Left lung (tissue), 10 donors: ENCODE data around the gene ZEB2. TPM values are rescaled to one million over a fixed set of nuclear protein-coding genes. Genes with fewer than 3 reads are reported as not detected.
A peak's percentile ranks its signal among the peaks of the same experiment; 100 is the strongest.

Experiments
- ATAC-seq: fragments of 200-7000 bp; cut with Tn5 transposase; one replicate; pipeline ENCODE4 v1.9.1; 2020; ENCODE audit warnings: moderate library complexity
- DNase-seq, 4 donors: peaks; one replicate each; pipeline ENCODE4 v3.0.0-alpha.2; 2013 to 2020
- H3K27ac ChIP-seq, 2 donors: fragments of 200-600 bp; sonication (generic) in 1 of 2; one replicate each; pipeline versions ENCODE4 v1.5.0 to v1.8.0; 2020 to 2021
- H3K27me3 ChIP-seq, 2 donors: fragments of 200-600 bp; sonication (generic) in 1 of 2; one replicate each; pipeline versions ENCODE4 v1.5.0 to v1.8.0; 2020 to 2021
- H3K36me3 ChIP-seq, 2 donors: fragments of 200-600 bp; sonication (generic) in 1 of 2; one replicate each; pipeline versions ENCODE4 v1.5.0 to v1.8.0; 2020 to 2021
- H3K4me1 ChIP-seq, 2 donors: fragments of 200-600 bp; one replicate each; pipeline ENCODE4 v1.8.0; 2021
- H3K4me3 ChIP-seq, 2 donors: fragments of 200-600 bp; sonication (generic) in 1 of 2; one replicate each; pipeline versions ENCODE4 v1.5.0 to v1.8.0; 2020 to 2021; ENCODE audit warnings: mild to moderate bottlenecking in 1 of 2
- H3K9me3 ChIP-seq, 2 donors: fragments of 200-600 bp; sonication (generic) in 1 of 2; one replicate each; pipeline versions ENCODE4 v1.5.0 to v1.8.0; 2020 to 2021
- intact Hi-C, 2 donors: fragments of 100-400 bp; cut with DNase I; formaldehyde crosslinking; loops; one replicate each; pipeline versions ENCODE4 v1.11.2 to v1.14.2; 2022
- polyA plus RNA-seq, 6 donors: library from polyadenylated mRNA; unstranded; fragments of 120-200 nt; gene quantifications; one replicate each; pipeline ENCODE4 v1.2.1, GENCODE V29; 2013; ENCODE audit not compliant: insufficient read length in 6 of 6
- total RNA-seq, 2 donors: library from RNA; stranded (reverse); fragmentation: NEBNext Ultra II Directional; extraction: Animal tissue kit (Norgen Biotek cat#: 25700); gene quantifications; one replicate each; pipeline ENCODE4 v1.2.1, GENCODE V29; 2021
- TF ChIP-seq, protein P1 (sequence below), 2 donors: fragments of 200-600 bp; sonication (generic) in 1 of 2; IDR thresholded peaks; one replicate each; pipeline versions ENCODE4 v1.5.0 to v1.8.0; 2021; ENCODE audit warnings: antibody characterized with exemption in 2 of 2
- donor health status: DM: no; HTN: yes; CAD: no.
- donor health status: DM: no; HTN: no; CAD: no.

The ZEB2 gene
- total and polyA plus RNA-seq, 8 donors: 141 to 292 (median 271) TPM

- intact Hi-C loops: no loop called here
- no peak for DNase-seq
- TF ChIP-seq, protein P1, sequence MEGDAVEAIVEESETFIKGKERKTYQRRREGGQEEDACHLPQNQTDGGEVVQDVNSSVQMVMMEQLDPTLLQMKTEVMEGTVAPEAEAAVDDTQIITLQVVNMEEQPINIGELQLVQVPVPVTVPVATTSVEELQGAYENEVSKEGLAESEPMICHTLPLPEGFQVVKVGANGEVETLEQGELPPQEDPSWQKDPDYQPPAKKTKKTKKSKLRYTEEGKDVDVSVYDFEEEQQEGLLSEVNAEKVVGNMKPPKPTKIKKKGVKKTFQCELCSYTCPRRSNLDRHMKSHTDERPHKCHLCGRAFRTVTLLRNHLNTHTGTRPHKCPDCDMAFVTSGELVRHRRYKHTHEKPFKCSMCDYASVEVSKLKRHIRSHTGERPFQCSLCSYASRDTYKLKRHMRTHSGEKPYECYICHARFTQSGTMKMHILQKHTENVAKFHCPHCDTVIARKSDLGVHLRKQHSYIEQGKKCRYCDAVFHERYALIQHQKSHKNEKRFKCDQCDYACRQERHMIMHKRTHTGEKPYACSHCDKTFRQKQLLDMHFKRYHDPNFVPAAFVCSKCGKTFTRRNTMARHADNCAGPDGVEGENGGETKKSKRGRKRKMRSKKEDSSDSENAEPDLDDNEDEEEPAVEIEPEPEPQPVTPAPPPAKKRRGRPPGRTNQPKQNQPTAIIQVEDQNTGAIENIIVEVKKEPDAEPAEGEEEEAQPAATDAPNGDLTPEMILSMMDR (IDR thresholded peaks at IDR 0.05): no peak
- Histone ChIP-seq H3K27ac (peak overlapping the region in 1 of 2 donors; percentile 13), H3K9me3 (no peaks in the 10 kb centered on the region), H3K4me3 (no peak overlapping the region), H3K4me1 (peaks cover 25 to 85% of the 10 kb centered on the region in 2 donors), H3K27me3 (no peaks in the 10 kb centered on the region), H3K36me3 (peaks cover 0 to 34% of the 10 kb centered on the region in 2 donors)
- no peak for ATAC-seq
Measured at GRCh38 chr2:144501118-144501517, 18.8 kb downstream of the ZEB2 start.

- H3K4me3 ChIP-seq: no peak overlapping the region
- no peaks in the 10 kb centered on the region for H3K9me3 ChIP-seq
- ATAC-seq (no peak), DNase-seq (no peak)
- intact Hi-C loops: no loop called here
- peaks cover 27 to 85% of the 10 kb centered on the region in 2 donors for H3K4me1 ChIP-seq
- no peaks in the 10 kb centered on the region for H3K27me3 ChIP-seq
- H3K27ac ChIP-seq: peak overlapping the region in 1 of 2 donors; percentile 26
- peaks cover 0 to 35% of the 10 kb centered on the region in 2 donors for H3K36me3 ChIP-seq
- TF ChIP-seq, protein P1 (IDR thresholded peaks at IDR 0.05): no peak
Measured at GRCh38 chr2:144500563-144500962, 19.4 kb downstream of the ZEB2 start.

DNA sequence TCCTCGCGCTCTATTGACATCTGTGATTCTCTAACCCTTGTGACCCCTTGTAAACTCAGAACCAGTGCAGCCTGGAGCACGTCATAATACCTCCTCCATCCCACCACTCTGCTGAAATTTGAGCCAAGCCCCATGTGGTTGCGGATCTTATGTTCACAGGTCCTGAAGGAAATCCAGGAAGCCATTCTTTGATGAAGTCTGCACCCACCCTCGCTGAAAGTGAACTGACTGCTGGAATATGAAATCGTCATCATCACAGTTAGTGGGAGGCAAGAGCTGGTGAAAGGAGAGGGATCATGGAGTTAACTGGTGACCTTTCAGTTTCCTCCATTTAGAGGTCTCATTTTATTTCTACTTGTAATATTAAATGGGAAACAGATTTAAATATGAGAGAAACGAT is 21.6 kb downstream of the ZEB2 start:
- DNase-seq: no peak
- TF ChIP-seq, protein P1 (IDR thresholded peaks at IDR 0.05): no peak

GRCh38 chr2:144496977-144497598 is 22.8 kb downstream of the ZEB2 start:
- TF ChIP-seq, protein P1 (IDR thresholded peaks at IDR 0.05): no peak
- Histone ChIP-seq H3K27me3 (no peaks in the 10 kb centered on the region), H3K9me3 (no peaks in the 10 kb centered on the region), H3K4me1 (peaks cover 10 to 82% of the 10 kb centered on the region in 2 donors), H3K27ac (peak overlapping the region in 1 of 2 donors; percentile 33), H3K36me3 (peaks cover 0 to 24% of the 10 kb centered on the region in 2 donors), H3K4me3 (no peak overlapping the region)
- no peak for DNase-seq
- intact Hi-C loops: no loop called here
- ATAC-seq: no peak

More for the DNA sequence above, 21.6 kb downstream of the ZEB2 start:
- H3K4me3 ChIP-seq: no peak overlapping the region
- H3K4me1 ChIP-seq: peaks cover 20 to 84% of the 10 kb centered on the region in 2 donors
- H3K27me3 ChIP-seq: no peaks in the 10 kb centered on the region
- no peak for ATAC-seq
- intact Hi-C loops: no loop called here
- peak overlapping the region in 1 of 2 donors; percentile 6 for H3K27ac ChIP-seq
- peaks cover 0 to 24% of the 10 kb centered on the region in 2 donors for H3K36me3 ChIP-seq
- no peaks in the 10 kb centered on the region for H3K9me3 ChIP-seq

- Histone ChIP-seq H3K27me3 (no peaks in the 10 kb centered on the region), H3K27ac (peak overlapping the region; percentile 33 to 41), H3K4me3 (no peak overlapping the region), H3K4me1 (peaks cover 10 to 82% of the 10 kb centered on the region in 2 donors), H3K9me3 (no peaks in the 10 kb centered on the region), H3K36me3 (peaks cover 0 to 24% of the 10 kb centered on the region in 2 donors)
- TF ChIP-seq, protein P1 (IDR thresholded peaks at IDR 0.05): no peak
- ATAC-seq (no peak), DNase-seq (no peak)
- intact Hi-C loops: no loop called here
Measured at GRCh38 chr2:144496092-144496976, 23.6 kb downstream of the ZEB2 start.
